ENCODE measurements around the gene CXCL9. TPM values are rescaled to one million over a fixed set of nuclear protein-coding genes. Genes with fewer than 3 reads are reported as not detected.

CXCL9 gene
- total RNA-seq (2022; extraction: Qiagen RNA extraction), result not detected in 5 replicates

GRCh38 chr4:76007089-76007862 lies at the start of gene CXCL9:
Gene CXCL9 (minus strand): TSS chr4:76007509. CDS start chr4:76007449, 60 bp downstream.

GRCh38 chr4:76035799-76036380 lies 28.6 kb upstream of the CXCL9 start, which contains the start of gene CXCL11:
Gene CXCL11 (minus strand): TSS chr4:76036070. CDS start chr4:76035987, 83 bp downstream.

GRCh38 chr4:76023389-76023788 lies 16.1 kb upstream of the CXCL9 start, which contains the start of gene CXCL10:
Gene CXCL10 (minus strand): TSS chr4:76023497. CDS start chr4:76023431, 66 bp downstream.

Other genes with a start within 250 kb of the CXCL9 start
- gene PPEF2, start 105.1 kb downstream of the CXCL9 start, total RNA-seq (2022; extraction: Qiagen RNA extraction), result not detected in 5 replicates
- gene NAAA, start 66.5 kb downstream of the CXCL9 start, total RNA-seq (2022; extraction: Qiagen RNA extraction), result 20.7 to 24.3 TPM (median 22.5 TPM) in 5 replicates
- gene SDAD1, start 16.6 kb downstream of the CXCL9 start, total RNA-seq (2022; extraction: Qiagen RNA extraction), result 14.9 to 18.6 TPM (median 15.7 TPM) in 5 replicates
- 0.12 to 0.19 TPM (median 0.15 TPM) in 3 of 5 replicates, not detected in the others for gene CXCL10, start 16.0 kb upstream of the CXCL9 start, total RNA-seq (2022; extraction: Qiagen RNA extraction)
- gene CXCL11, start 28.6 kb upstream of the CXCL9 start, total RNA-seq (2022; extraction: Qiagen RNA extraction), result 0.13 to 0.19 TPM in 2 of 5 replicates, not detected in the others
- not detected in 5 replicates for gene ART3, start 67.2 kb upstream of the CXCL9 start, total RNA-seq (2022; extraction: Qiagen RNA extraction)
- gene NUP54, start 140.9 kb upstream of the CXCL9 start, total RNA-seq (2022; extraction: Qiagen RNA extraction), result 24.5 to 42.3 TPM (median 27.8 TPM) in 5 replicates
- gene SCARB2, start 206.3 kb upstream of the CXCL9 start, total RNA-seq (2022; extraction: Qiagen RNA extraction), result 42.0 to 53.9 TPM (median 51.7 TPM) in 5 replicates
- 0.06 to 0.16 TPM (median 0.07 TPM) in 3 of 5 replicates, not detected in the others for gene FAM47E, start 244.2 kb upstream of the CXCL9 start, total RNA-seq (2022; extraction: Qiagen RNA extraction)

Data from A549 treated with Mapracorat at 1 μM for 4 hours (cell line).